ENCODE results near the gene PARP4.
A peak's percentile ranks its signal among the peaks of the same experiment; 100 is the strongest.
"Not testable (repeated sequence)": the region's sequence is repeated elsewhere in the genome, so short reads cannot be mapped to it uniquely, and the experiment has no call there.

PARP4 gene

DNA sequence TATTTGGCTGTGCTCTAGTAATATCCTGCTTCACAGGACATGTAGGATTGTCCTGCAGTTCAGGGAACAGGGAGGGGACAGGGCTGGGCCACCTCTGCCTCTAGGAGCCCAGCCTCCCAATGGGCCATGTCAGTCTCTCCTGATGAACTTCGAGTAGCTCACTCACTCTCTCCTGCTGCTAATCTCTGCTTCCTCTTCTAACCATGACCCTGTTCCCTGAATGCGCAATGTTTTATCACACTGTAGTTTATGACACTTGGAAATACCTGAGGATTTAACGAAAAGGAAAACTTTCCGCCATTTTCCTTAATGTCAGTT lies 9.2 kb downstream of the PARP4 start:
- DNase-seq (ENCODE audit: extremely low read depth, low read depth) = no peak
- TF ChIP-seq, protein P1, sequence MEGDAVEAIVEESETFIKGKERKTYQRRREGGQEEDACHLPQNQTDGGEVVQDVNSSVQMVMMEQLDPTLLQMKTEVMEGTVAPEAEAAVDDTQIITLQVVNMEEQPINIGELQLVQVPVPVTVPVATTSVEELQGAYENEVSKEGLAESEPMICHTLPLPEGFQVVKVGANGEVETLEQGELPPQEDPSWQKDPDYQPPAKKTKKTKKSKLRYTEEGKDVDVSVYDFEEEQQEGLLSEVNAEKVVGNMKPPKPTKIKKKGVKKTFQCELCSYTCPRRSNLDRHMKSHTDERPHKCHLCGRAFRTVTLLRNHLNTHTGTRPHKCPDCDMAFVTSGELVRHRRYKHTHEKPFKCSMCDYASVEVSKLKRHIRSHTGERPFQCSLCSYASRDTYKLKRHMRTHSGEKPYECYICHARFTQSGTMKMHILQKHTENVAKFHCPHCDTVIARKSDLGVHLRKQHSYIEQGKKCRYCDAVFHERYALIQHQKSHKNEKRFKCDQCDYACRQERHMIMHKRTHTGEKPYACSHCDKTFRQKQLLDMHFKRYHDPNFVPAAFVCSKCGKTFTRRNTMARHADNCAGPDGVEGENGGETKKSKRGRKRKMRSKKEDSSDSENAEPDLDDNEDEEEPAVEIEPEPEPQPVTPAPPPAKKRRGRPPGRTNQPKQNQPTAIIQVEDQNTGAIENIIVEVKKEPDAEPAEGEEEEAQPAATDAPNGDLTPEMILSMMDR (IDR thresholded peaks at IDR 0.05; ENCODE audit: low read depth, low read length, missing control alignments) = no peak
- H3K4me3 ChIP-seq (replicated peaks; ENCODE audit: low read depth, low read length) = no peak overlapping the region

DNA sequence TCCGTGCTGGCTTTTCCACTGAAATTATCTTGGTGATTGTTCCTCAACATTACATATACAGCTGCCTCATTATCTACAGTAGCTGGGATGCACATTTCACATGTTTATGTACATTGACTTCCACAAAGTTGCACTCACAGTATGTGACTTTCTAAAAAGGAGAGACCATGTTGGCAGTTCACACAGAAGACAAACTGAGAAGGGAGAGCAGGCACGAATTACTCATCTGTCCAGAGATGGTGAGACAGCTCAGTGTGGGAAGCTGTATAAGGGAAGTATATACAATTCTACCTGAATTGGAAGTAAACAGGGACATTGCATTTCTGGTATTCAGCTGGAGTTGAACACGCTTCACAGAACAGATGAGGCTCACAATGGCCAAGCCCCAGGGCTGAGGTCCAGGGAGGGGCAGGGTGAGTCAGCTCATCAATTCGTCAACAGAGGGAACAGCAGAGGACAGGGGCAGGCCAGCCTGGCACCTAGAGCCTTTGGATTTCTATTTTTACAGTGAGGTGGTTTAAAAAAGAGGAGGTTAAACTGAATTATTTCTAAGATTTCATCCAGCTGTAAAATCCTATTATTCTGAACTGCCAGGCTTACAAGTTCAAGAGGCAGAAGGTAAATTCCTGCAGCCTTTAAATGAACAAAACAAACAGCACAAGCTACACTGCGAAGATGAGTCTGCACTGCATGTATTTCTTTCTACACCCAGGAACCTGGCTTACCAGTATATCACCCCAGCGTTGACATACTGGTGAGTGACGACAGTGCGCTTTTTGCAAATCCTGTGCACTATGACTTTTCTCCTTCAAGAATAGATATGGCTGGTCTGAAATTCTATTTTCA lies 9.8 kb downstream of the PARP4 start:
- TF ChIP-seq, protein P1 (IDR thresholded peaks at IDR 0.05; ENCODE audit: low read depth, low read length, missing control alignments) = no peak
- DNase-seq (ENCODE audit: extremely low read depth, low read depth) = peak; percentile 24
- no peak overlapping the region for H3K4me3 ChIP-seq (replicated peaks; ENCODE audit: low read depth, low read length)

DNA sequence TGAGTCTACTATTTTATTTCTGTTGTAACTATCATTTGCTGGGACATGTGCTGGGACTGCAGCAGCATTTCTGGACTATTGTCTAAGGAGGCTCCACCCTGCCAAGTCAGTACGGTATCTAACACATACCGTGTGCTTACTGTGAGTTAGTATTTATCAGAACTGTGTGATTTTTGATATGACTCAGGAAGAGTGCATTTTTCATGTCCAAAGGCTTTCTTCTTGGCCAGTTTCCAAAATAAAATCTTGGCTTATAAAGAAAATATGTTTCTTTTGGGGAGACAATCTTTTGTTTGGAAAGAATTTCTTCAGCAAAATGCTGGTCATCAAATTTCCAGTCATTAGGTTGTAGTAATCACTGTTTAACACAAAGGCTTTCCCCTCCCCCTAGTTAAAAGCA lies 11.6 kb downstream of the PARP4 start:
- peak; percentile 7 for DNase-seq (ENCODE audit: extremely low read depth, low read depth)
- no peak overlapping the region for H3K4me3 ChIP-seq (replicated peaks; ENCODE audit: low read depth, low read length)
- TF ChIP-seq, protein P1 (IDR thresholded peaks at IDR 0.05; ENCODE audit: low read depth, low read length, missing control alignments) = no peak

DNA sequence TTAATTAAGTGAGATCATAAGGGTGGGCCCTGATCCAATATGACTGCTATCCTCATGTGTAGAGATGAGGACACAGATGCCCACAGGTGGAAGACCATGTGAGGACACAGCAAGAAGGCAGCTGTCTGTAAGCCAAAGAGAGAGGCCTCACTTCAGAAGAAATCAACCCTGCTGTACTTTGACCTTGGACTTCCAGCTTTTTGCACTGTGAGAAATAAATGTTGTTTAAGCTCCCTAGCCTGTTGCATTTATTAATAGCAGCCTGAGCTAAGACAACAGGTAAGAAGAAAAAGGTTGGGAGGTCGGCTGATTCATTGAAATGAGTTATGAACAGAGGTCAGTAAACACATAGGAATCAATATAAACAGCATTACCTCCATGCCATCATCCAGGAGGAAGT lies 14.8 kb downstream of the PARP4 start:
- TF ChIP-seq, protein P1 (IDR thresholded peaks at IDR 0.05; ENCODE audit: low read depth, low read length, missing control alignments) = no peak
- no peak overlapping the region for H3K4me3 ChIP-seq (replicated peaks; ENCODE audit: low read depth, low read length)
- DNase-seq (ENCODE audit: extremely low read depth, low read depth) = no peak

DNA sequence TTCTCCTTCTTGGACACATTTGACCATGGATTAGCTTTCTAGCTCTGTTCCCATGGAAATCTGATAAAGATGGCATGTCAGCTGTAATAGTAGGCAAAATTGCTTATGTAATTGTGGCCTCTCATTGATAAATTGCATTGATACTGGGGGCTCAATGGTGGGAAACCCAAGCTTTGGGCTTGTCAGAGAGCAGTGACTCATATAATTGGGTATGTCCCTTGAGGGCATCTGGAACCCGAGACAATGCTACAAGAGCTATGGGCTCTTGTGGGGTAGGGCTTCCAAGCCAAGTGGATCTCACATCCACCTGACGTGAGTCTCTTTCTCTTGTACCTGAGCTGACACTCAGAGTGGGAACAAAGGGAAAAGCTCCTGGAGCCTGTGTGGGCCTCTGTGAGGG lies 16.3 kb downstream of the PARP4 start:
- not testable (repeated sequence) for DNase-seq (ENCODE audit: extremely low read depth, low read depth); H3K4me3 ChIP-seq (replicated peaks; ENCODE audit: low read depth, low read length)

DNA sequence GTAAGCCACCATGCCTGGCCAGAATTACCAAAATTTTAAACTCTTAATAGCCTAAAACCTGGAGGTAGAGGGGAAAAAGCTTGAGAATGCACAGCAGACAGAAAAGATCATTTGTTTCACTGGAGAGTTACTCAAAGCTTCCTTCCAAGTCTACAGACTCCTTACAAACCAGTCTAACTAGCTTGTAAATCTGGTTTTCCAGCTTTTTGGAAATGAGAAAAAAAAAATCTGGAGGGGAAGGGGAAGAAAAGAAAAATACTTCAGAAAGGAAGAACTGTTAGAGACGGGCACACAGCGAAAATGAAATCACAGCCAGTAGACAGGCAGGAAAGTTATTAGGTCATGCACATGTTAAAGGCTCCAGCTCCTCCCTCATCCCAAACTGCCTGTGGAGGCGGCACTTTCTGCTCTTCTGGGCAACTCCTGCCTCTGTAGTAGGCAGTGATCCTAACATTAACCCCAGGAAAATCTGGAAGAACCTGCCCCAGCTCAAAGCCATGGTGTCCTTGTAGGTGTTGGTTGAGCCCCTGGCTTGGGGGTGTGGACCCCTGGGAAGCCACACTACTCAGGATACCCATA lies 17.3 kb downstream of the PARP4 start:
- no peak overlapping the region for H3K4me3 ChIP-seq (replicated peaks; ENCODE audit: low read depth, low read length)
- TF ChIP-seq, protein P1 (IDR thresholded peaks at IDR 0.05; ENCODE audit: low read depth, low read length, missing control alignments) = no peak
- no peak for DNase-seq (ENCODE audit: extremely low read depth, low read depth)

DNA sequence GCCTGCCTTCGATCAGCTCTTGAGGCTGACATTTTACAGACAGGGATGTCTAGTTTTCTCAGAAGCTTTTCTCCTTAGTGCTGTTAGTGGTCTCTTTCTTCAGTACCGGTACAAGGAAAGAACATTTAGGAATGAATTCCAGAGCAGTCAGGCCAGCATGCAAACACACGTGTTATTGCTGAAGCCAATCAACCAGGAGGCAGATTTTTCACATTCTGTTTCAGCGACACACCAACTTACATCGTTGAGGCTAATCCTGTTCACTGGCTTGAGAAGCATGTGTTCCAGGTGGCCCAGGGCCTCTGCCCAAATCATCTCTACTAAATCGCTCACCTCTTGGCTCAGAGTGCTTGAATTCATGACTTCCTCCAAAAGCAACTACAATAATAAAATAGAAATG lies 19.2 kb downstream of the PARP4 start:
- TF ChIP-seq, protein P1 (IDR thresholded peaks at IDR 0.05; ENCODE audit: low read depth, low read length, missing control alignments) = no peak
- DNase-seq (ENCODE audit: extremely low read depth, low read depth) = no peak
- H3K4me3 ChIP-seq (replicated peaks; ENCODE audit: low read depth, low read length) = no peak overlapping the region
